BJ (cell line): ENCODE results near the gene CDH22. TPM values are rescaled to one million over a fixed set of nuclear protein-coding genes. Genes with fewer than 3 reads are reported as not detected.

ENCODE experiments used
- CTCF ChIA-PET: fragments of 350-600 bp; formaldehyde crosslinking; extraction: SDS; loops from one replicate; lab custom pipeline; 2021; ENCODE audit warnings: antibody characterized with exemption, inconsistent platforms; lab: Yijun Ruan, JAX
- POLR2A ChIA-PET: fragments of 300-600 bp; sonication (Branson Sonifier 250); formaldehyde crosslinking; extraction: SDS; loops from one replicate; lab custom pipeline; 2021; ENCODE audit warnings: antibody characterized with exemption; lab: Charles Lee
- DNase-seq: peaks from one replicate; pipeline ENCODE4 v3.0.0-alpha.2; 2011; ENCODE audit warnings: low read depth
- H3K27me3 ChIP-seq: 2 replicates; pipeline ENCODE4 v1.6.0; 2011; ENCODE audit warnings: low read length; ENCODE audit not compliant: control insufficient read depth, insufficient read depth
- H3K36me3 ChIP-seq: 2 replicates; pipeline ENCODE4 v1.5.1; 2011; ENCODE audit warnings: low read length; ENCODE audit not compliant: control insufficient read depth, insufficient read depth
- H3K4me3 ChIP-seq: 2 replicates; pipeline ENCODE4 v1.5.1; 2011; ENCODE audit warnings: low read depth, mild to moderate bottlenecking, control low read depth, low read length
- CTCF ChIP-seq: IDR thresholded peaks from 2 replicates; pipeline ENCODE4 v1.5.1; 2011; ENCODE audit warnings: low read depth, mild to moderate bottlenecking, control low read depth, inconsistent platforms, low read length, moderate library complexity; ENCODE audit not compliant: insufficient read depth
- polyA plus RNA-seq: library from polyadenylated mRNA; depleted of rRNA; stranded (reverse); fragments of >200 nt; gene quantifications from 2 replicates; pipeline ENCODE4 v1.2.3, GENCODE V29; 2011

The CDH22 gene
- polyA plus RNA-seq, 1 experiment: not detected

DNA sequence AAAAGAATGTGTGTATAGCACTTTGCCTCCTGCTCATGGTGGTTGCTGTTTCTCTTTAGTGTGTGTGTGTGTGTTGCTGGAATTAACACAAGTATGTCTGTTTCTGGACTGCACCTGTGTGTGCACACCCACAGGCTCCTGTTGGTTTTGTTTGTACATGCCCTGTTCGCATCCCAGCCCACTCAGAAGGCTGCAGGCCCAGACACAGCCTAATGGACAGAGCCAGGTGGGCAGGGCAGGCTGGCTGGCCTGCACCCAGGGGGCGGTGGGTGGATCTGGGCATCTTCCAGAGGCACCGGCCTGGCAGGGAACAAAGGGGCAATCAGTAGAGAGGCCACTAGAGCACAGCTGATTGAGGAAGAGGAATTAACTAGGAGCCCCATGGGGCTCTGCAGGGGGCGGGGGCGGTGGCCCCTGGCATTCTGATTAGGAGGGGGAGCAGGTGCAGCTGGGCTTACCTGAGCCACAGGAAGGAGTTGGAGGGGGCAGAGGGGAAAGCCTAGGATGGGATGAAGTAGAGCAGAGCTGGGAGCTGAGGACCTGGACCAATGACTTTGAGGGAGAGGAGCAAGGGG lies 168.3 kb downstream of the CDH22 start:
- no peak for DNase-seq
- TF ChIP-seq CTCF: no peak
- CTCF ChIA-PET: interaction anchor here (0.6 kb wide), 1 partner anchor 10 kb away, joined by 3 read pairs; no protein-coding TSS in a partner anchor
- H3K36me3 ChIP-seq: no peaks in the 10 kb centered on the region
- POLR2A ChIA-PET: no interaction called here
- peaks cover 10% of the 10 kb centered on the region for H3K27me3 ChIP-seq
- H3K4me3 ChIP-seq: no peak overlapping the region

DNA sequence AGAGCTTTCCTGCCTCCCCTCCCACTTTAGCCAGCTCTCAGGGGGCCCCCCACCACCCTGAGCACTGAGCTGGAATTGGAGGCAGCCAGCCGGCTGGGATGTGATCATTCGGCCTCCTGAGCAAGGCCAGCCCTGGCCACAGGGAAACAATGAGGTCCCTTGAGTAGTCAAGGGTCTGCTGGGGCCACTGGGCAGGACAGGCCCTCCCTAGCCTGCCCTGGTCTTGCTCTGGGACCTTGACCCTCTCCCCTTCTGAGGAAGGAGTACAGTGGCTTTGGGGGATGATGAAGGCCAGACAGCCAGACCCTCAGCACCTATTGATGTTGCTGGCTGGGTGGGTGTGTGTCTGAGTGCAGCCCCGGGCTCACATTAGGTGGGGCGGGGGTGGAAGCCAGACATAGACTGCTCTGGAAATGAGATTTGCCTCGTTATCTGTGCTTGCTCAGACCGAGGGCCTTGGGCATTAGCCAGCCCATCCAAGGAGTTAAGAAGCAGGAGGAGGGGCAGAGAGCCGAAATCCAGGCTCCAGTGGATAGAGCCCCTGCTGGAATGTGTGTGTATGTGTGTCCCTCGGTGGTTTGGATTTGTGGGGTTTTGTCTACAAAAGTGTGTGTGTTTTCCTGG lies 168.9 kb downstream of the CDH22 start:
- CTCF ChIA-PET: no interaction called here
- Histone ChIP-seq H3K4me3 (no peak overlapping the region), H3K27me3 (peaks cover 10% of the 10 kb centered on the region), H3K36me3 (no peaks in the 10 kb centered on the region)
- TF ChIP-seq CTCF: no peak
- DNase-seq: no peak
- POLR2A ChIA-PET: interaction anchor here (0.5 kb wide), 1 partner anchor 298 kb away, joined by 3 read pairs; no protein-coding TSS in a partner anchor

DNA sequence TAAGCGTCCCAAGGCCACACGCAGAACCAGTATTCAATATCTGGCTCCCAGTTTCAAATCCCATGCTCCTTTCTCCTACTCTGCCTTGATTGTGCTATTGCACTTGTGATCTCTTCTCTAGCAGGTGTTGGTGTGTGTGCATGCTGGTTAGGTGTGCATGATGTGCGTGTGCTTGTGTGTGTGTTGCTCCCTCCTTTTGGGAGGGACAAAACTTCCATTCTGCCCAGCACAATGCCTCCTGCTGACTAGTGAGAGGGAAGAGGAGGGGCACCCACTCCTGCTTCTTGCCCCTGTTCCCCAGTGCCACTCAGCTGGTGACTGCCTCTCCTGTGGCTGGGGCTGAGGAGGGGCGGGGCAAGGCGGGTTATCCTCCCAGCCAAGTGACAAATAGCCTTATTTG lies 170.5 kb downstream of the CDH22 start:
- TF ChIP-seq CTCF: no peak
- no peak for DNase-seq
- POLR2A ChIA-PET: no interaction called here
- Histone ChIP-seq H3K36me3 (no peaks in the 10 kb centered on the region), H3K27me3 (peaks cover 10% of the 10 kb centered on the region), H3K4me3 (no peak overlapping the region)
- CTCF ChIA-PET: no interaction called here

DNA sequence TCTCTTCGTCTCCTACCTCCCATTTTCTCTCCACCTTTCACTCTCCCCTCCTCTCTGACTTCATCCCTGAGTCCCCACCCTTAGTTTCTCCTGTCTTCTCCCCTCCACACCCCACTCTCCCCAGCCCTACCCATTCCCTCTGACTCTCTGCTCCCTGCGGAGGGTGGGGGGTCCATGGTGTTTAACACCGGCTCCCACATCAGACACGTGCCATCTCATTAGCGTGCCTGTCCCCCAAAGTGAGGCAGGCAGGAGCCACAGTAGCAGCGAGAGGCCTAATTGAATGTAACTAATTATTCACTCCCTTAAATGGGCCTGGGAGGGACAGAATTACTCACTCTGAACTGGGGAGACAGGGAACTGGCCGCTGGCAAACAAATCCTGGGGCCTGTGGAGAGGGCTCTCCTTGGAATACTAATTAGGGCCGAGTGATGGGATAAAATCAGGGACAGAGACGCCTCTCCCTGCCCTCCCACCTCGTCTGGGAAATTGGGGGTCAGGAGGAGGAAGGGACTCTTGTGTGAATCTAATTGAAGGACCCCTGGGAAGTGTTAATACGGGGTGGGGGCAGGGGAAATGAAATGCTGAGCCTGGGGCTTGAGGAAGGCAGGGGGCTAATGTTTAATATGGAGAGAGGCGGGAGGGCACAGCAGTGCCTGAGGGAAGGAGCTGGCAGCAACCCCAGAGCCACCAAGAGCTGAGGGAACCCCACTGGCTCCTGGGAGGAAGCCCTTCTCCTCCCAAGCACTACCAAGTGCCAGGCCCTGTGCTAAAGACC lies 172.3 kb downstream of the CDH22 start:
- DNase-seq: no peak
- no peak for TF ChIP-seq CTCF
- Histone ChIP-seq H3K27me3 (peaks cover 7% of the 10 kb centered on the region), H3K36me3 (no peaks in the 10 kb centered on the region), H3K4me3 (no peak overlapping the region)
- CTCF ChIA-PET: interaction anchor here (1.4 kb wide), 1 partner anchor 302 kb away, joined by 3 read pairs; no protein-coding TSS in a partner anchor
- POLR2A ChIA-PET: no interaction called here

DNA sequence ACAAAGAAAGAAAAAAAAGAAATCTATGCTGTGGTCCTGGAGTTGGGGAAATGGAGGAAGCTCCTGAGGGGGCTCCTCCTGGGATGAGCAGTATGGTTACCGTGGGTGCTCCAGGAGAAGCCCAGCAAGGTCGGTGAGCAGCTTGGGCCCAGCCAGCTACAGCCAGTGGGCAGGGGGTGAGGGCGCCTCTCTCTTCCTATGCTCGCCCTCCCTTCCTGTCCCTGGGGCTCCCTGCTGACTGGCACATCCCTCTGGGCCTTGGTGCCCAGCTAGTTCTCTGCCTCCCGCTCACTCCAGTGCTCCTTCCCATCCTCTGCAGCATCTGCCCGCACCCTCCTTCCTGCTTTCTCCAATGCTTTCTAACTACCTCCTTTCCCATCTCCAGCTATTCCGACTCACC lies 173.6 kb downstream of the CDH22 start:
- Histone ChIP-seq H3K36me3 (no peaks in the 10 kb centered on the region), H3K4me3 (no peak overlapping the region), H3K27me3 (peaks cover 5% of the 10 kb centered on the region)
- no peak for TF ChIP-seq CTCF
- no peak for DNase-seq
- ChIA-PET POLR2A (no interaction called here), CTCF (interaction anchor here (1.0 to 5.2 kb wide), 4 partner anchors 40 to 303 kb away, joined by 3 to 31 read pairs (median 10); no protein-coding TSS in a partner anchor)
